GM12878 (cell line): Measurements from ENCODE around the gene ZDHHC21. TPM values are rescaled to one million over a fixed set of nuclear protein-coding genes. Genes with fewer than 3 reads are reported as not detected.

Source experiments
- ASH2L ChIP-seq: fragments of 300-600, 200-600 bp; sonication (generic); IDR thresholded peaks from 2 replicates; pipeline ENCODE4 v1.6.1; 2017; ENCODE audit warnings: low read depth, mild to moderate bottlenecking, borderline replicate concordance
- BACH1 ChIP-seq: fragments of 450-650 bp; IDR thresholded peaks from 2 replicates; pipeline ENCODE4 v1.6.1; 2017; ENCODE audit warnings: mild to moderate bottlenecking, borderline replicate concordance
- CEBPB ChIP-seq, 2 experiments: fragments of 150-350 bp in 1 of 2; IDR thresholded peaks; 2 replicates each; pipeline ENCODE4 v1.6.1; 2012 to 2014; ENCODE audit warnings: low read depth in 2 of 2, low read length in 2 of 2, borderline replicate concordance in 1 of 2, inconsistent platforms in 1 of 2
- CHD1 ChIP-seq: IDR thresholded peaks from 2 replicates; pipeline ENCODE4 v1.6.1; 2012; ENCODE audit warnings: low read depth, low read length, improper control_type of control experiment
- CHD2 ChIP-seq: IDR thresholded peaks from 2 replicates; pipeline ENCODE4 v1.6.1; 2011; ENCODE audit warnings: low read depth, low read length, improper control_type of control experiment, borderline replicate concordance
- CUX1 ChIP-seq: IDR thresholded peaks from 2 replicates; pipeline ENCODE4 v1.6.1; 2012; ENCODE audit warnings: improper control_type of control experiment, low read depth, low read length; ENCODE audit not compliant: insufficient replicate concordance
- EED ChIP-seq: sonication (generic); IDR thresholded peaks from 2 replicates; pipeline ENCODE4 v1.6.1; 2016; ENCODE audit warnings: antibody characterized with exemption, low read depth
- ELK1 ChIP-seq: IDR thresholded peaks from 2 replicates; pipeline ENCODE4 v1.6.1; 2012; ENCODE audit warnings: low read depth, low read length, improper control_type of control experiment
- KAT2A ChIP-seq: conservative IDR thresholded peaks from 2 replicates; pipeline ENCODE4 v1.6.1; 2011; ENCODE audit warnings: low read depth, low read length; ENCODE audit not compliant: control insufficient read depth
- MTA3 ChIP-seq: IDR thresholded peaks from 2 replicates; pipeline ENCODE4 v1.6.1; 2012; ENCODE audit warnings: low read length, inconsistent platforms, borderline replicate concordance
- NR2F1 ChIP-seq: fragments of 450-650 bp; conservative IDR thresholded peaks from 2 replicates; pipeline ENCODE4 v1.6.1; 2017; ENCODE audit warnings: mild to moderate bottlenecking
- NRF1 ChIP-seq: conservative IDR thresholded peaks from 2 replicates; pipeline ENCODE4 v1.6.1; 2011; ENCODE audit warnings: mild to moderate bottlenecking, low read depth, low read length, improper control_type of control experiment
- PAX5 ChIP-seq: IDR thresholded peaks from 2 replicates; pipeline ENCODE4 v1.6.1; 2011; ENCODE audit warnings: low read depth, low read length, borderline replicate concordance
- PBX3 ChIP-seq: IDR thresholded peaks from 2 replicates; pipeline ENCODE4 v1.6.1; 2011; ENCODE audit warnings: mild to moderate bottlenecking, low read depth, low read length, moderate library complexity; ENCODE audit not compliant: insufficient replicate concordance
- PML ChIP-seq: IDR thresholded peaks from 2 replicates; pipeline ENCODE4 v1.6.1; 2012; ENCODE audit warnings: low read length, inconsistent platforms
- RAD51 ChIP-seq: fragments of 450-650 bp; IDR thresholded peaks from 2 replicates; pipeline ENCODE4 v1.6.1; 2016; ENCODE audit warnings: moderate library complexity, mild to moderate bottlenecking, inconsistent platforms
- RUNX3 ChIP-seq: IDR thresholded peaks from 2 replicates; pipeline ENCODE4 v1.6.1; 2012; ENCODE audit warnings: low read length, inconsistent platforms
- SIN3A ChIP-seq: IDR thresholded peaks from 2 replicates; pipeline ENCODE4 v1.6.1; 2012; ENCODE audit warnings: low read depth, low read length, improper control_type of control experiment
- SMAD5 ChIP-seq: IDR thresholded peaks from 2 replicates; pipeline ENCODE4 v1.6.1; 2016; ENCODE audit warnings: antibody characterized with exemption, low read depth
- SRF ChIP-seq, 2 experiments: IDR thresholded peaks; 2 replicates each; pipeline ENCODE4 v1.6.1; 2011; ENCODE audit warnings: low read depth in 2 of 2, low read length in 2 of 2, mild to moderate bottlenecking in 1 of 2, moderate library complexity in 1 of 2
- USF2 ChIP-seq: IDR thresholded peaks from 2 replicates; pipeline ENCODE4 v1.6.1; 2011; ENCODE audit warnings: low read depth, low read length, improper control_type of control experiment, borderline replicate concordance
- WRNIP1 ChIP-seq: IDR thresholded peaks from 2 replicates; pipeline ENCODE4 v1.6.1; 2011; ENCODE audit warnings: low read depth, low read length, improper control_type of control experiment, borderline replicate concordance
- ZZZ3 ChIP-seq: IDR thresholded peaks from 2 replicates; pipeline ENCODE4 v1.6.1; 2011; ENCODE audit warnings: low read depth; ENCODE audit not compliant: control insufficient read depth, insufficient read length
- polyA plus RNA-seq, 11 experiments: library from polyadenylated mRNA; depleted of rRNA in 4 of 11; unstranded in 6 of 11; stranded (reverse) in 5 of 11; fragments of >200 nt; fragmentation: Nextera tagmentation in 4 of 11; fragmentation: Illumina TruSeq in 1 of 11; extraction: Ambion mirVana in 4 of 11; extraction: Trizol in 1 of 11; gene quantifications; 1 replicate in 1 of 11; 2 replicates in 10 of 11; pipeline versions ENCODE4 v1.2.1 to v1.2.3, GENCODE V29; 2011 to 2016; ENCODE audit warnings: inconsistent platforms in 2 of 11, missing spikeins in 2 of 11, low read depth in 1 of 11
- total RNA-seq, 4 experiments: library from RNA; depleted of rRNA in 3 of 4; stranded (reverse); fragments of >200 nt in 3 of 4; fragmentation: Illumina TruSeq in 1 of 4; extraction: Trizol in 1 of 4; gene quantifications; 2 replicates each; pipeline versions ENCODE4 v1.2.1 to v1.2.3, GENCODE V29; 2013 to 2021

ZDHHC21 gene
- total and polyA plus RNA-seq, 10 of the 15 experiments (the other 5 are each of a cell fraction or from before 2014, with no cell fraction given), result 2.6 to 14.6 (median 9.1) TPM

- TF ChIP-seq CUX1, result no peak
- TF ChIP-seq CHD1, result no peak
- TF ChIP-seq PML, result no peak
- peak; percentile 43; the same call in 1 of the 2 replicates for TF ChIP-seq RAD51
- TF ChIP-seq KAT2A, result no peak
- TF ChIP-seq NR2F1, result no peak
- no peak for TF ChIP-seq CHD2
- peak; percentile 97 for TF ChIP-seq RUNX3
- TF ChIP-seq NRF1, result no peak
- no peak for TF ChIP-seq SRF (IDR thresholded peaks at IDR 0.05; ENCODE audit: low read depth in 2 of 2, low read length in 2 of 2)
- peak; percentile 61; the same call in 1 of the 2 replicates for TF ChIP-seq MTA3
- TF ChIP-seq ASH2L, result no peak
- no peak for TF ChIP-seq WRNIP1
- TF ChIP-seq SIN3A, result no peak
- TF ChIP-seq ZZZ3, result no peak
- TF ChIP-seq CEBPB (IDR thresholded peaks at IDR 0.05; ENCODE audit: borderline replicate concordance in 1 of 2, low read depth in 2 of 2, low read length in 2 of 2), result no peak
- no peak for TF ChIP-seq BACH1
- no peak for TF ChIP-seq ELK1
- TF ChIP-seq PAX5, result peak; percentile 86; the same call in 1 of the 2 replicates
- no peak for TF ChIP-seq SMAD5
- no peak for TF ChIP-seq USF2
- TF ChIP-seq EED, result peak; percentile 78
- no peak for TF ChIP-seq PBX3
Measured at GRCh38 chr9:14585730-14586473, 107.3 kb downstream of the ZDHHC21 start (continued).
